ENCODE results near the gene UPK3A.

DNA sequence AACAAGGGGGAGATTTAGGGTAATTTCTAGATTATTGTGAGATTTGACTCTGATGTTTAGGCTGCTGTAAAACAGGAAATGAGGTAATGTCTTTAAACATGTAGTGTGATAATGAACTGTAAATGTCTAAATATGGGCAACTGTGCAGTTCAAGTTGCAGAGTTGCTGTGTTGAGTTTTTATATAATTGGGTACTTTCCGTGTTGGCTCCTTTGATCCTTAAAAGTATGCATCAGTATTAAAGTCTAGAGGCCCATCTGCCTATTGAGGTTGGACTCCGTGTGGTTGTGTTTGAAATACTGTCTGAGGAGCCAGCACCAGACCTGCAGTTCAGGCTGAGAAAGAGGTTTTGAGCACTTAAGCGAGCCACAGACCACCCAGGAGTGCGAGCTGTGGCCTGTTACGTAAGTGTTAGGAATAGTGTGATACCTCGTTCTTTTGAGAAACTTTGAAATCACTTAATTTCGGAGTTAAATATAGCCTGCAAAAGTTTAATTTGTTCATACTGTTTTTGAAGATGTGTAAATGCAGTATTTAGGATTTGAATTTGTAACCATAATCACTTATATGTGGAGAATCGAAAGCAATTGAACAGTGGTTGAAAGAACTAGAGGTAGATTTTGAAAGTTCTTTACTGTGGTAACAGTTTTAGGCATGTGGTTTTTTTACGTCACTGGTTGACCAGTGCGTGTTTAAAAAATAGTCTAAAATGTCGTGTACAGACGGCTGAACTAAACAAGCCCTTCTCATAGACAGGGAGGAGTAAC, 34.0 kb downstream of the UPK3A start:
- TF ChIP-seq CTCF (IDR thresholded peaks at IDR 0.05) (no peak), POLR2A (IDR thresholded peaks at IDR 0.05) (no peak)

All from breast epithelium (tissue), 3 donors.